ENCODE measurements around the gene IVD.
"Not testable (repeated sequence)": the region's sequence is repeated elsewhere in the genome, so short reads cannot be mapped to it uniquely, and the experiment has no call there.

IVD gene

GRCh38 chr15:40439960-40440742, 34.6 kb downstream of the IVD start:
- DNase-seq = peak; percentile 1

DNA sequence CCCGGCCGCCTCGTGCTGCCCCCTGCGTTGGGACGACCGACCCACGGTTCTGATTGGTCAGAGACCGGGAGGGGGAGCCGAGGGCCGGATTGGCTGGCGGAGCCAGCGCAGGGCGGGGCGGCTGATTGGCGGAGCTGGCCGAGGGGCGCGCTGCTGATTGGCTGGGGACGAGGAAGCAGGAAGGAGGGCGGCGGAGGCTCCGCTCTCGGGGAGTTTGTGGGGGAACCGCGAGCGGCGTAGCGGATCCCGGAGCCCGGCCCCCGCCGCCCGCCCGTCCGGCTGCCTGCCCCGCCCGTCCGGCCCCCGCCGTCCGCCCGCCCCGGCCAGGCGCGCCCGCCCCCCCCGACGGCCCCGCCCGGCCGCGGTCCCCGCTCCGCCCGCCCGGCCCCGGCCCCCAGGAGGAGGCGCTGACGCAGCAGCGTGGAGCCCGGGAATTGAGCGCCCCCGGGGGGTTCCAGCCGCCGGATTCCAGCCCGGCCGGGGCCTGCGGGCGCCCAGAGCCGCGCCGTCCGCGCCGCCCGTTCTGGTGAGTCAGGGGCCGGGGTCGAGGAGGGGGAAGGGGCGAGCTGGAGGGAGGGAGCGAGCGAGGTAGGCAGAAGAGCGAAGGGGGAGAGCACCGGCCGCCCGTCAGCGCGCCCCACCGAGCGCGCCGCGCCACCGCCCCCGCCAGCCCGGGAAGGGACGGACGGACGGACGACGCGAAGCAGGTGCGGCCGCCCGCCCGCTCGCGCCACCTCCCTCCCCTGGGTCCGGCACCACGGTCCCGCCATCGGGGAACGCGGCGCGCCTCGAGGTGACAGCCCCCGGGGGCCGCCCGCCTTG, 35.4 kb downstream of the IVD start, which contains the start of gene BAHD1:
TSS of gene BAHD1 (plus strand) at position 211 of the 822 bp plus-strand sequence. CDS start 17,512 bp downstream, outside the sequence.
- DNase-seq = peak; percentile 80

GRCh38 chr15:40441565-40442531, 36.3 kb downstream of the IVD start:
- no peak for DNase-seq

- no peak for DNase-seq
Observed at GRCh38 chr15:40443255-40443654, 37.7 kb downstream of the IVD start.

GRCh38 chr15:40443846-40444245, 38.3 kb downstream of the IVD start:
- DNase-seq = no peak

- no peak for DNase-seq
Observed at GRCh38 chr15:40444736-40445135, 39.1 kb downstream of the IVD start.

DNA sequence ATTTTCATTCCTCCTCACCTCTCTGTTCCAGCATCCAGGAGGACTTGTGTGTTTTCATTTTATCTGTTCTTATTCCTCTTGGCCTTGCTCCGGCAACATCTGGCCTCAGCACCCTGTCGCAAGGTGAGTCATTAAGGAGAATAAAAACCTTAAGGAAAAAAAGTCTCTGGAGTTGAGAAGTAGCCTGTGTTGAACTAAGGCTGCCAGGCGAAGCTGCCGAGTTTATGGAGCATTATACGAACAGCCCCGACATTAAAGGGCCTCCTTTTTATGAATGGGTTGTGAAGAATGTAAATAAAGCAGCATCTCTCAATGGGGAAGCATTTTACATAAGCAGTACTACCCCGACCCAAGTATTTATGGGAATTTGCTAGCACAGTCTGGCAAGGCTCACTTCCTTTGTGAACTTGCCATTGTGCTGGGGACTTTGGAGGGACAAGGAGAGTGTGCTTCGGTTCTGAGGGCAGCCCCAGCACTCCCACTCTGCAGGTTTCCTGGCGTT, 39.9 kb downstream of the IVD start:
- DNase-seq = no peak

DNA sequence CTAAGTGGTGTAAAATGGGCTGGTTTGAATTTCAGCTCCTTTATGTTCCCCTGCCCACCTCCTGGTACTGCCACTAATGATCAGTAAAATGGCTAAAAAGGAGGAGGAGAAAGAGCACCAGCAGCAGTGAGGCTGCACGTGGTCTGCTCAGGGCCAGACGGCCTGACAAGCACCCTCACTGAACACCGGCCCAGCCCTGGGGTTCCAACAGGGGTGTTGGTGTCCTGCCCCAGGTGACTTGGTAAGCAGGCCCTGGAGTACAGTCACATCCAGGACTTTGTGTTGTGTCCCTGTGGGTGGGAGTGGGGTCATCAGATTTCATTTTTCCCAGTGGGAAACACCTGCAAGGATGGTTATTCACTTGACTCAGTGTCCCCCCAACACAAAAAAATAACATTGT, 40.5 kb downstream of the IVD start:
- DNase-seq = no peak

DNA sequence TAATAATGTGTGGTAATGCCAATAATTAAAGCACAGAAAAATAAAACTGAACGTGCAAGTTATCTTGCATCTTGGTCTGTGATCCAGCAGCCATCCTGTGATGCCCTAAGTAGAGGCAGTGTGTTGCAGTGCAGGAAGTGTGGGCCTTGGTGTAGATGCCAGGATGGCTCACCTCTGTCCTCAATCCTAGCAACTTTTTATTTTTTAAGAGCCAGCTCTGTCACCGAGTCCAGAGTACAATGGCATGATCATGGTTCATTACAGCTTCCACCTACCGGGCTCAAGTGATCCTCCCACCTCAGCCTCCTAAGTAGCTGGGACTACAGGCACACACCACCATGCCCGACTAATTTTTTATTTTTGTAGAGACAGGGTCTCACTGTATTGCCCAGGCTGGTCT, 42.8 kb downstream of the IVD start:
- DNase-seq = no peak

- DNase-seq = no peak
Observed at GRCh38 chr15:40449275-40449674, 43.7 kb downstream of the IVD start.

DNA sequence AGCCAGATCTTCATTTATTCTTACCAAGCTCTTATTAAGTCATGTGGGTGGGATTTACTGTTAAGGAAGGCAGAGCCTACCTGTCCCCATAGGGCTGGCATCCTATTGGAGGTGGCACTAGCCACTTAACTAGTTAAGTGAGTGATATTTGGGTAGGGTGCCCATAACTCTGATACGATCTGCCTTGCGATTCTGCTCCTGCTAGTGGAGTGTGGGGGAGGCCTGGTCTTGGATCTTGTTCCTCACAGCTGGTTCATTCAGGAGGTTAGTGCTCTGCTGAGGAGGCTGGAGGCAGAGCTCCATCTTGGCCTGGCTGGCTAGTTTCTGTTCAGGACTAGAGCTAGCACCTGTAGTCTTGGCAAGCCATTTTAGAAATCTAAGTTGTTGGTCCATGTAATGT, 44.5 kb downstream of the IVD start:
- DNase-seq = no peak

- DNase-seq = no peak
Observed at GRCh38 chr15:40451527-40452158, 46.0 kb downstream of the IVD start.

- DNase-seq = no peak
Observed at GRCh38 chr15:40452296-40453090, 46.9 kb downstream of the IVD start.

DNA sequence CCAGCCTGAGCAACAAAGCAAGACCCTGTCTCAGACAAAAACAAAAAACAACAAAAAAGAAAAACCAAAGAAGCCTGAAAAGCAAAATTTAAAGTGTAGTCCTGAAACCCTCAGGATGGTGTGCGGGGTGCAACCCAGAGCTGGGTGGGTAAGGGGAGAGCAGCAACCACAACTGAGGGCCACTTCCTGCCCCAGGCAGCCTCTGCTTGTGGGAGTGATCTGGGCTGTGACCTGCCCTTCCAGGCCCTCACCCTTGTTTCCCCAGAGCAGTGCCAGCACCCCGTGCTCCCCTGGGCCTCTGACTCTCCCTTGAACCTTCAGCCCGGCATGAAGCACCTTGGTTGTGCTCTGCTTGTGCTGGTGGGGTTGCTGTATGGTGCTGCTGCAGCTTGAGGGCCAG, 48.3 kb downstream of the IVD start:
- DNase-seq = not testable (repeated sequence)

GRCh38 chr15:40454904-40455391, 49.4 kb downstream of the IVD start:
- no peak for DNase-seq

DNA sequence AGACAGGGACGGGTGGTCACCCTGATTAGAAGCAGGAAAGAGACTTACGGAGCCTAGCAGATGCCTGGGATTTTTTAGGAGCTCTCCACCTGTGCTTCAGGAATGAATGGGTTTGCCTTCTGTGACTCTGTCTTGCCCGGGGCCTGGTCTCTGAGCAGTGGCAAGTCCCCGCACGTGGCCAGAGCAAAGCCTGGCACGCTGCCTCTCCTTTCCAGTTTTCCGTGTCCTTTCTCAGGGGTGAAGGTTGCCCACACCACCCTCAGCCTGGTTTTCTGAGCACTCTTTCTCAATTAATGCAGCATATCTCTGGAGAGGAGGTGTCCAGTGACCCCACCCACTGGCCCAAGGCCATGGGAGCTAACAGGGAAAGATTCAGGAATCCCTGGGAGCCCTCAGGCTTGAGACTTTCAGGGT, 50.7 kb downstream of the IVD start:
- no peak for DNase-seq

DNA sequence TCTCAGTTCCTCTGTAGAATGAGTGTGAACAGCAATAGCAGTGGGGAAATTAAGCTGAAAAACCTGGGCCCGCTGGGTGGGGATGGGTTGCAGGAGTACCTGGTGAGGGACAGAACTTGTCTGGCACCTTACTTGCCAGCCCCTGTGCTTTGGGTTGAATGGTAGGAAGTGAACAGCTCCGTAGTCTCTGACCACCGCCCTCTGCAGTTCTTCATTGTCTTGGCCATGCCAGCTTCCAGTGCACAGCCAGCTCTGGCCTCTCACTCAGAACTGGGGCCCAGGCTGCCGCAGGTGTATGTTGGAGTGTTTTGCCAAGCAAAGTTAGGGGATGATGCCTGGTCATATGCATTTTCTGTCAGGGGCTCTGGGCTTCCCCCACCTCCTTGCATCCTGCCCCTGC, 51.1 kb downstream of the IVD start:
- DNase-seq = no peak

- no peak for DNase-seq
Observed at GRCh38 chr15:40458495-40459371, 53.1 kb downstream of the IVD start.

GRCh38 chr15:40459391-40460015, 53.9 kb downstream of the IVD start:
- DNase-seq = no peak

DNA sequence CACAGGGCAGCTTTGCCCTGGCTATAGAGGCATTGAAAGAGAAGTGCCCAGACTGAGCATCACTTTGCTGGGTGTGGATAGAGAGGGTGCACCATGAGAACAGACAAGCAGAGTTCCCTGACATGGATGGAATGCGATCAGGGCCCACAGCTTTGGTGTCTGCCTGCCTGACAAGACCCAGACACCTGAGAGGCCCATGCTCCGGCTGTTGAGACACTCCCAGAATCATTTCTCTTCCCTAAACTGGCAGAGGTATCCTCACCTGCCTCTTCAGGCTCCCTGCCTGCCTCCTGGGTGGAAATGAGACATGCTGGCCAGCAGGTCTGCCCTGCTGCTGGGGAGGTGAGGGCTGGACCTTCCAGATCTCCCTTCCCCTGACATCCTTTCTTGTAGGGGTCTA, 54.8 kb downstream of the IVD start:
- DNase-seq = no peak
